Upper lobe of left lung (tissue), 6 donors: ENCODE results near the gene DERL3. TPM values are rescaled to one million over a fixed set of nuclear protein-coding genes. Genes with fewer than 3 reads are reported as not detected.
A peak's percentile ranks its signal among the peaks of the same experiment; 100 is the strongest.

Experiments
- ATAC-seq, 2 donors: fragments of 200-7000 bp; cut with Tn5 transposase; one replicate each; pipeline ENCODE4 v1.9.1; 2022; ENCODE audit warnings: mild to moderate bottlenecking in 2 of 2, moderate library complexity in 2 of 2; ENCODE audit not compliant: low FRiP score in 2 of 2
- DNase-seq, 2 donors: peaks; one replicate each; pipeline ENCODE4 v3.0.0-alpha.2; 2019 to 2020
- H3K27ac ChIP-seq, 4 donors: fragments of 200-600 bp; sonication (generic); one replicate each; pipeline ENCODE4 v1.5.1; 2016 to 2019
- H3K27me3 ChIP-seq, 4 donors: fragments of 200-600 bp; sonication (generic); one replicate each; pipeline ENCODE4 v1.5.1; 2017 to 2019
- H3K36me3 ChIP-seq, 4 donors: fragments of 200-600 bp; sonication (generic); one replicate each; pipeline ENCODE4 v1.5.1; 2016 to 2019
- H3K4me1 ChIP-seq, 4 donors: fragments of 200-600 bp; sonication (generic); one replicate each; pipeline ENCODE4 v1.5.1; 2018 to 2019
- H3K4me3 ChIP-seq, 4 donors: fragments of 200-600 bp; sonication (generic); one replicate each; pipeline ENCODE4 v1.5.1; 2017 to 2019; ENCODE audit warnings: mild to moderate bottlenecking in 2 of 4, moderate library complexity in 1 of 4
- H3K9me3 ChIP-seq, 4 donors: fragments of 200-600 bp; sonication (generic); one replicate each; pipeline ENCODE4 v1.5.1; 2018 to 2019
- EP300 ChIP-seq, 4 donors: sonication (generic); formaldehyde crosslinking; IDR thresholded peaks; one replicate each; pipeline ENCODE4 v1.5.1; 2017; ENCODE audit warnings: antibody characterized with exemption in 4 of 4, control low read depth in 2 of 4
- POLR2A ChIP-seq, 4 donors: fragments of 450-650 bp; IDR thresholded peaks; one replicate each; pipeline ENCODE4 v1.5.1; 2016 to 2017; ENCODE audit warnings: antibody characterized with exemption in 4 of 4, mild to moderate bottlenecking in 2 of 4
- POLR2AphosphoS5 ChIP-seq, 2 donors: sonication (generic); formaldehyde crosslinking; IDR thresholded peaks; one replicate each; pipeline ENCODE4 v1.5.1; 2017; ENCODE audit warnings: antibody characterized with exemption in 2 of 2
- WGBS, 2 donors: methylation state at CpG; one replicate each; pipeline ENCODE4 v1.1.5; 2017 to 2018; 5-methylcytosine and 5-hydroxymethylcytosine counted together
- total RNA-seq, 6 donors: library from RNA; depleted of rRNA in 4 of 6; stranded (reverse); fragments of >200 nt in 4 of 6; gene quantifications; one replicate each; pipeline versions ENCODE4 v1.1.0 to v1.2.1, GENCODE V29; 2016 to 2021
- TF ChIP-seq, protein P1 (sequence below), 6 experiments: fragments of 450-650 bp in 4 of 6; fragments of 200-600 bp in 2 of 6; sonication (generic) in 2 of 6; IDR thresholded peaks; one replicate each; pipeline ENCODE4 v1.5.1; 2016 to 2019; ENCODE audit warnings: antibody characterized with exemption in 6 of 6
- donor health status: DM: no; HTN: no; CAD: no; lungs with moderate emphysema.
- donor health status: DM: no; HTN: yes; CAD: no; lungs with severe emphysema.

DERL3 gene
- total RNA-seq, 6 donors from 2014 or later, result 1.9 to 14.8 (median 5.5) TPM

DNA sequence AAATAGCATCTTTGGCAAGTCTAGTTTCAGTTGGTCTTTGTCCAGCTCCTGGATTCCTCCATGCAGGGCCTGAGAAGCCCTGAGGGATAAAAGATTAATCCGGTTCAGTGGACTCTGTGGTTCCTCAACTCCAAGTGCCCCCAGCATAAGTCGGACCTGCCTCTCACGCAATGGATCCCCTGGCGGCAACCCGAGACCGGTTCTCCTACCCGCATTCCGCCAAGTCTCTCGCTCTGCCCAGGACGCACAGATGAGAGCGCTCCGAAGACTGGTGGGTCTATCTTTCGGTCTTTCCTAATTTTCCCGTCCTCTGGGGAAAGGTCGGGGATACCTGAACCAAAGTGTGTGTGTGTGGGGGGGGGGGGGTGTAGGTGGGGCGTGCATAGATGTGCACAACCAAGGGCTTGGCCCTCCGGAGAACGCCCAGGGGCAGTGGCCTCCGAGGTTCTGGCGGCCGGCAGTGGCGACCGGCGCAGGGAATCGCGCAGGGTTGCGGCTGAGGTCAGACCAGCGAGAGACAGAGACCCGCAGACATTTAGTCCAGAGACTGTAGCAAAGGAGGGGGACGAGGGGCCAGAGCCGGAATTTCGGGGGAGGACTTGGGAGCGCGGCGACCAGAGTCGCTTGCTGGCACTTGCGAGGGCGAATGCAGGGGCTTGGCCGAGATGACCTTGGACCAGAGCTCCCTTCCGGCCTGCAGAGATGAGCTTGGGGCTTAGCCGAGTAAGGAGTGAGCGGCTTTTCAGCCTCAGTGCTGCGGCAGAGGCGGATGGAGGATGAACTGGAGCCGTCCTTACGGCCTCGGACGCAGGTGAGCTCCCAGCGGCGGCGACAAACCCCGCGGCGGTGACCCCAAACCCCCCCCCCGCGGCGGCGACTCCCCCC lies 18.2 kb upstream of the DERL3 start:
- DNase-seq (peak; percentile 50 to 86), ATAC-seq (peak; percentile 73 to 75)

DNA sequence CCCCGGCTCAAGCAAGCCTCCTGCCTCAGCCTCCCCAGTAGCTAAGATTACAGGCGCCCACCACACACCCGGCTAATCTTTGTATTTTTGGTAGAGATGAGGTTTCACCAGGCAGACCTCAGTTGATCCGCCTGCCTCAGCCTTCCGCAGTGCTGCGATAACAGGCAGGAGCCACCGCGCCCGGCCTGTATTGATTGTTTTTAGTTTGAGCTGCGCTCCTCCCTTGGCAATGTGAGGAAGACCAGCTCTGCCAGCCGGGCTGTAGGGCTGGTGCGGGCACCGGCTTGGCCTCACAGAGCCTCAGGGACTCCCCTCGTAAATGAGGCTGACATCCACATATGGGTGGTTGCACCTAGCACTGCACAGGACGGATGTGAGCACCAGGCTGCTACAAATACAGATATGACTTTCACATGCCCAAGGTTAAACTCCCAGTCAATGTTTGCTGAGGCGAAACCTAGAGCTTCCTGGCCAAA lies 11.4 kb upstream of the DERL3 start:
- Histone ChIP-seq H3K27ac (no peak overlapping the region), H3K4me3 (no peak overlapping the region), H3K36me3 (no peaks in the 10 kb centered on the region), H3K27me3 (no peaks in the 10 kb centered on the region), H3K9me3 (no peaks in the 10 kb centered on the region), H3K4me1 (peaks cover 7 to 10% (median 10%) of the 10 kb centered on the region in 4 donors)
- DNase-seq (peak in 1 of 2 donors; percentile 53), ATAC-seq (peak in 1 of 2 donors; percentile 4)
- TF ChIP-seq EP300 (IDR thresholded peaks at IDR 0.05) (no peak), POLR2A (IDR thresholded peaks at IDR 0.05) (no peak), POLR2AphosphoS5 (IDR thresholded peaks at IDR 0.05) (no peak)
- TF ChIP-seq, protein P1, sequence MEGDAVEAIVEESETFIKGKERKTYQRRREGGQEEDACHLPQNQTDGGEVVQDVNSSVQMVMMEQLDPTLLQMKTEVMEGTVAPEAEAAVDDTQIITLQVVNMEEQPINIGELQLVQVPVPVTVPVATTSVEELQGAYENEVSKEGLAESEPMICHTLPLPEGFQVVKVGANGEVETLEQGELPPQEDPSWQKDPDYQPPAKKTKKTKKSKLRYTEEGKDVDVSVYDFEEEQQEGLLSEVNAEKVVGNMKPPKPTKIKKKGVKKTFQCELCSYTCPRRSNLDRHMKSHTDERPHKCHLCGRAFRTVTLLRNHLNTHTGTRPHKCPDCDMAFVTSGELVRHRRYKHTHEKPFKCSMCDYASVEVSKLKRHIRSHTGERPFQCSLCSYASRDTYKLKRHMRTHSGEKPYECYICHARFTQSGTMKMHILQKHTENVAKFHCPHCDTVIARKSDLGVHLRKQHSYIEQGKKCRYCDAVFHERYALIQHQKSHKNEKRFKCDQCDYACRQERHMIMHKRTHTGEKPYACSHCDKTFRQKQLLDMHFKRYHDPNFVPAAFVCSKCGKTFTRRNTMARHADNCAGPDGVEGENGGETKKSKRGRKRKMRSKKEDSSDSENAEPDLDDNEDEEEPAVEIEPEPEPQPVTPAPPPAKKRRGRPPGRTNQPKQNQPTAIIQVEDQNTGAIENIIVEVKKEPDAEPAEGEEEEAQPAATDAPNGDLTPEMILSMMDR (IDR thresholded peaks at IDR 0.05), result no peak
- 79 to 92% methylated on average over 14 to 16 of the region's 16 CpGs for WGBS, 2 donors

More for the DNA sequence above, 18.2 kb upstream of the DERL3 start:
- peak overlapping the region; percentile 60 to 84 (median 70) for H3K4me3 ChIP-seq
- H3K4me1 ChIP-seq, result peaks cover 16 to 24% (median 20%) of the 10 kb centered on the region in 4 donors
- WGBS, 2 donors, result 13 to 14% methylated on average over 29 to 37 of the region's 58 CpGs
- no peaks in the 10 kb centered on the region for H3K9me3 ChIP-seq
- H3K27ac ChIP-seq, result peak overlapping the region; percentile 85 to 93 (median 87)
- no peaks in the 10 kb centered on the region for H3K36me3 ChIP-seq
- H3K27me3 ChIP-seq, result no peaks in the 10 kb centered on the region
- TF ChIP-seq POLR2AphosphoS5 (IDR thresholded peaks at IDR 0.05) (no peak), EP300 (IDR thresholded peaks at IDR 0.05) (no peak), POLR2A (IDR thresholded peaks at IDR 0.05) (no peak)
- TF ChIP-seq, protein P1 (IDR thresholded peaks at IDR 0.05), result peak in 2 of 6 experiments; percentile 7 to 21

DNA sequence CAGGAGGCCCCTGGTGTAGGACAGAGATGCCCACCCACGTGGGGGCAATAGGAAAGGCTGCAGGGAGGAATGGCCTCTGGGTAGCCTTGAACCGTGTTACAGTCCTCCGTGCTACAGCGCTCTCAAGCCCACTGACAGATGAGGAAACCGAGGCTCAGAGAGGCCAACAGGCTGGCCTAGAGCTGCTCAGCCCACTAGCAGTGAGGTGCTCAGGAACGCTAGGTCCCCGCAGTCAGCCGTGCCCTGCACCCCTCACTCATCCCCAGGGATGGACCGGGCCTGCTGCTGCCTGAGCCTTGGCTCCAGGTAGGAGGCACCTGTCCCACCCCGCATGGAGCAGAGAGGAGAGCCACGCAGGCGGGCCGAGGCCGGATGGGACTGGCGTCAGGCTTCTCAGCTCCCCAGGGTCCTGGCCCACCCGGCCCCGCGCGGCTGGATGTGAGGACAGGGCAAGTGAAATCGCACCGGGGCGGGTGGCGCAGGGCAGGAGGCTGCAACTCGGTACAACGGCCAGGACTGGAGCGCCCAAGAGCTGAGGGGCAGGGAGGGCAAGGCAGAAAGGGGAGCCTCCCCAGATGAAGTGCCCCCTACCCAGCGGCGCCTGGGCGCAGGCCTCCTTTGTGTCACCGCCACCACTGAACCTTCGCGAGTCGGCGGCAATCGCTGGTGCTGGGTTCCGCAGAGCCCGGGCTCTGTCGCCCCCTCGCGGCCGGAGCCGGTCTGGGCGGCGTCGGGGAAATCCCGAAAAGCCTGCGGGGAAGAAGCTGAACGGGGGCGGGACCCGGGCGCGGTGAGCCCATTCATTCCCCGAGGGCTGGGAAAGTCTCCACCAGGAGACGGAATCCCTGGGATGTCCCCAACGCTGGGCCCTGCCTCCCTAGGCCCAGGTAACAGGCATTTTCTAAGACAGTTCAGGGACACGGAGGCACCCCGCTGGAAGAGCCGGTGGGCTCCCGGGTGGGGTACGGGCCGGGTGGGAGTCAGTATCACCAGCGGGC lies 10.5 kb upstream of the DERL3 start:
- DNase-seq, result peak; percentile 82 to 99
- peaks cover 15 to 17% (median 16%) of the 10 kb centered on the region in 4 donors for H3K4me1 ChIP-seq
- TF ChIP-seq, protein P1 (IDR thresholded peaks at IDR 0.05), result peak; percentile 94 to 99 (median 96)
- TF ChIP-seq EP300 (IDR thresholded peaks at IDR 0.05) (no peak), POLR2AphosphoS5 (IDR thresholded peaks at IDR 0.05) (no peak)
- peak overlapping the region in 1 of 4 donors; percentile 16 for H3K4me3 ChIP-seq
- peak; percentile 88 to 94 for ATAC-seq
- 16 to 34% methylated on average over 10 to 47 of the region's 62 CpGs for WGBS, 2 donors
- H3K9me3 ChIP-seq, result no peaks in the 10 kb centered on the region
- no peaks in the 10 kb centered on the region for H3K36me3 ChIP-seq
- no peaks in the 10 kb centered on the region for H3K27me3 ChIP-seq
- H3K27ac ChIP-seq, result no peak overlapping the region

DNA sequence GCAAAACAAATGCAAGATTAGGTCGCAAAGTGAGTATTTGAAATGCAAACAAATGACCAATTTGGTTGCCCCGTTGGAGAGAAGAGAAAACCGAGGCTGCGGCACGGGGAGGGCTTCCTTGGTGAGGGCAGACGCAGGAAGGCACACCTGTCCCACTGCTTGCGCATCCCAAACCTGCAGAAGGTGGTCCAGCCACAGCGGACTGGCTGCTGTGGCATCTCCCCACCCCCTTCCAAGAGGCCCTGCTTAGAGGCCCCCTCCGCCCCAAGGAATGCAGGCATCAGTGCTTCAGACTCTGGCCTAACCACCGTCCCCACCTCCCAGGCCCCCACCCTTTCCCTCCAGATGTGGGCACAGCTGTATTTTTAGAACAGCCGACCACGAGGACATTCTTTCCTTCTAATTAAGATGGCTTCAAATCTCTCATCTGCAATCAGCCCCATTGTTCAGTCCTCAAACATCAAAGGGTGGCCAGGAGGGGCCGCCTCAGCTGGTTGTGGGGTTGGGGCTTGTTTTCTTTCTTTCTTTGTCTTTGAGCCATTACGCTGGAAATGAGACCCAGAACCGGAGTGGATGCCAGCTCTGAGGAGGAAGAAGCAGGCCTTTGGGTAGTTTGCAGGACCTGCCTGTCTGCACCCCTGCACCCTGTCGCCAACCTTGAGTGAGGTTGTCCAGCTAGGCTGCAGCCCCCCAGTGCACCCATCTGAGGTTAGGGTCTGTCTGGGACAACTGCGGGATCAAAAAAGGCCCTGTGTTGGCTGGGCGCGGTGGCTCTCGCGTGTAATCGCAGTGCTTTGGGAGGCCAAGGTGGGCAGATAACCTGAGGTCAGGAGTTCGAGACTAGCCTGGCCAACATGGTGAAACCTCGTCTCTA lies 9.4 kb upstream of the DERL3 start:
- H3K27ac ChIP-seq, result no peak overlapping the region
- 79 to 81% methylated on average over 23 to 24 of the region's 24 CpGs for WGBS, 2 donors
- peak in 1 of 2 donors; percentile 42 for DNase-seq
- no peaks in the 10 kb centered on the region for H3K36me3 ChIP-seq
- H3K9me3 ChIP-seq, result no peaks in the 10 kb centered on the region
- no peak for ATAC-seq
- no peaks in the 10 kb centered on the region for H3K27me3 ChIP-seq
- no peak for TF ChIP-seq EP300 (IDR thresholded peaks at IDR 0.05)
- TF ChIP-seq POLR2A (IDR thresholded peaks at IDR 0.05), result no peak
- TF ChIP-seq, protein P1 (IDR thresholded peaks at IDR 0.05), result no peak
- no peak for TF ChIP-seq POLR2AphosphoS5 (IDR thresholded peaks at IDR 0.05)
- peaks cover 15 to 20% (median 18%) of the 10 kb centered on the region in 4 donors for H3K4me1 ChIP-seq
- no peak overlapping the region for H3K4me3 ChIP-seq
